Parathyroid adenoma (tissue), 2 donors: Measurements from ENCODE around the gene TMEM178B.

Experiments
- H2AFZ ChIP-seq: fragments of 300-600 bp; sonication (generic); one replicate; pipeline ENCODE4 v1.7.0; 2017; ENCODE audit warnings: antibody characterized with exemption, mild to moderate bottlenecking
- H3K27ac ChIP-seq: fragments of 300-600 bp; sonication (generic); one replicate; pipeline ENCODE4 v1.7.0; 2017
- H3K27me3 ChIP-seq: fragments of 300-600 bp; sonication (generic); one replicate; pipeline ENCODE4 v1.7.0; 2017; ENCODE audit warnings: low read length; ENCODE audit not compliant: control insufficient read depth, insufficient read depth
- H3K36me3 ChIP-seq: fragments of 300-600 bp; sonication (generic); one replicate; pipeline ENCODE4 v1.7.0; 2017; ENCODE audit warnings: low read length; ENCODE audit not compliant: control insufficient read depth, insufficient read depth
- H3K4me1 ChIP-seq: fragments of 300-600 bp; sonication (generic); one replicate; pipeline ENCODE4 v1.7.0; 2017; ENCODE audit warnings: control low read depth
- H3K4me2 ChIP-seq: fragments of 300-600 bp; sonication (generic); one replicate; pipeline ENCODE4 v1.7.0; 2017; ENCODE audit warnings: low read length
- H3K4me3 ChIP-seq: fragments of 300-600 bp; sonication (generic); one replicate; pipeline ENCODE4 v1.7.0; 2017; ENCODE audit warnings: low read depth, low read length
- H3K79me2 ChIP-seq: fragments of 300-600 bp; sonication (generic); one replicate; pipeline ENCODE4 v1.7.0; 2017; ENCODE audit warnings: control low read depth
- H3K9ac ChIP-seq: fragments of 300-600 bp; sonication (generic); one replicate; pipeline ENCODE4 v1.7.0; 2017; ENCODE audit warnings: mild to moderate bottlenecking
- H3K9me3 ChIP-seq: fragments of 300-600 bp; sonication (generic); one replicate; pipeline ENCODE4 v1.7.0; 2017; ENCODE audit warnings: low read length; ENCODE audit not compliant: control insufficient read depth
- CTCF ChIP-seq: fragments of 300-600 bp; sonication (generic); IDR thresholded peaks from one replicate; pipeline ENCODE4 v1.7.0; 2017; ENCODE audit warnings: antibody characterized with exemption, mild to moderate bottlenecking
- donor health status: primary hyperparathyroidism.

TMEM178B gene

GRCh38 chr7:141468341-141468740 is 394.5 kb downstream of the TMEM178B start:
- Histone ChIP-seq H3K79me2 (no peaks in the 10 kb centered on the region), H3K27ac (no peak overlapping the region)

GRCh38 chr7:141475679-141476078 is 401.8 kb downstream of the TMEM178B start:
- Histone ChIP-seq H3K4me3 (no peak overlapping the region), H2AFZ (no peak overlapping the region), H3K9me3 (no peaks in the 10 kb centered on the region), H3K27me3 (no peaks in the 10 kb centered on the region), H3K4me2 (no peak overlapping the region), H3K36me3 (no peaks in the 10 kb centered on the region), H3K9ac (no peak overlapping the region), H3K4me1 (peaks cover 6% of the 10 kb centered on the region), H3K27ac (no peak overlapping the region), H3K79me2 (no peaks in the 10 kb centered on the region)
- no peak for TF ChIP-seq CTCF

More at GRCh38 chr7:141468341-141468740, 394.5 kb downstream of the TMEM178B start:
- H3K27me3 ChIP-seq: no peaks in the 10 kb centered on the region
- H3K9ac ChIP-seq: no peak overlapping the region
- H3K36me3 ChIP-seq: no peaks in the 10 kb centered on the region
- H2AFZ ChIP-seq: no peak overlapping the region
- H3K4me3 ChIP-seq: no peak overlapping the region
- TF ChIP-seq CTCF: no peak
- no peaks in the 10 kb centered on the region for H3K9me3 ChIP-seq
- no peak overlapping the region for H3K4me2 ChIP-seq
- peaks cover 1% of the 10 kb centered on the region for H3K4me1 ChIP-seq

GRCh38 chr7:141477865-141478264 is 404.0 kb downstream of the TMEM178B start:
- Histone ChIP-seq H3K9ac (no peak overlapping the region), H3K79me2 (no peaks in the 10 kb centered on the region), H3K27ac (no peak overlapping the region), H3K4me3 (no peak overlapping the region), H3K36me3 (no peaks in the 10 kb centered on the region), H3K9me3 (no peaks in the 10 kb centered on the region), H3K4me2 (no peak overlapping the region), H2AFZ (no peak overlapping the region), H3K4me1 (peaks cover 6% of the 10 kb centered on the region), H3K27me3 (no peaks in the 10 kb centered on the region)
- no peak for TF ChIP-seq CTCF

GRCh38 chr7:141478845-141479244 is 405.0 kb downstream of the TMEM178B start:
- H3K4me1 ChIP-seq: no peaks in the 10 kb centered on the region
- H3K79me2 ChIP-seq: no peaks in the 10 kb centered on the region
- no peak overlapping the region for H3K27ac ChIP-seq
- H3K4me2 ChIP-seq: no peak overlapping the region
- H3K36me3 ChIP-seq: no peaks in the 10 kb centered on the region
- H3K4me3 ChIP-seq: no peak overlapping the region
- H3K27me3 ChIP-seq: no peaks in the 10 kb centered on the region
- H3K9ac ChIP-seq: no peak overlapping the region
- no peak overlapping the region for H2AFZ ChIP-seq
- TF ChIP-seq CTCF: no peak
- no peaks in the 10 kb centered on the region for H3K9me3 ChIP-seq

- H3K4me3 ChIP-seq: no peak overlapping the region
- no peak overlapping the region for H3K9ac ChIP-seq
- no peaks in the 10 kb centered on the region for H3K79me2 ChIP-seq
- TF ChIP-seq CTCF: no peak
- H2AFZ ChIP-seq: no peak overlapping the region
- no peaks in the 10 kb centered on the region for H3K4me1 ChIP-seq
- no peaks in the 10 kb centered on the region for H3K9me3 ChIP-seq
- no peak overlapping the region for H3K4me2 ChIP-seq
- no peaks in the 10 kb centered on the region for H3K36me3 ChIP-seq
- no peaks in the 10 kb centered on the region for H3K27me3 ChIP-seq
- H3K27ac ChIP-seq: no peak overlapping the region
Observed at GRCh38 chr7:141480953-141481352, 407.1 kb downstream of the TMEM178B start.
